ENCODE measurements around the gene SLC44A5.
"Not testable (repeated sequence)": the region's sequence is repeated elsewhere in the genome, so short reads cannot be mapped to it uniquely, and the experiment has no call there.

SLC44A5 gene

GRCh38 chr1:75274920-75275506 is 335.9 kb downstream of the SLC44A5 start:
- no peaks in the 10 kb centered on the region for H3K4me1 ChIP-seq (ENCODE audit: control insufficient read depth in 5 of 5, insufficient read depth in 5 of 5, low read length in 5 of 5)
- H3K36me3 ChIP-seq (ENCODE audit: control insufficient read depth in 5 of 5, insufficient read depth in 5 of 5, low read length in 5 of 5) = no peaks in the 10 kb centered on the region
- H3K27ac ChIP-seq (ENCODE audit: low read depth, low read length) = no peak overlapping the region
- no peak overlapping the region for H3K9ac ChIP-seq (ENCODE audit: low read length in 5 of 5)
- H3K4me3 ChIP-seq (ENCODE audit: low read depth in 1 of 5, low read length in 5 of 5) = no peak overlapping the region
- H3K9me3 ChIP-seq (ENCODE audit: control insufficient read depth in 5 of 5, low read length in 5 of 5) = no peaks in the 10 kb centered on the region
- no peaks in the 10 kb centered on the region for H3K27me3 ChIP-seq (ENCODE audit: control insufficient read depth in 5 of 5, insufficient read depth in 4 of 5, low read length in 5 of 5)

- Histone ChIP-seq H3K27ac (ENCODE audit: low read depth, low read length) (no peak overlapping the region), H3K9ac (ENCODE audit: low read length in 5 of 5) (no peak overlapping the region), H3K36me3 (ENCODE audit: control insufficient read depth in 5 of 5, insufficient read depth in 5 of 5, low read length in 5 of 5) (no peaks in the 10 kb centered on the region), H3K9me3 (ENCODE audit: control insufficient read depth in 5 of 5, low read length in 5 of 5) (no peaks in the 10 kb centered on the region), H3K4me3 (ENCODE audit: low read depth in 1 of 5, low read length in 5 of 5) (no peak overlapping the region), H3K4me1 (ENCODE audit: control insufficient read depth in 5 of 5, insufficient read depth in 5 of 5, low read length in 5 of 5) (no peaks in the 10 kb centered on the region), H3K27me3 (ENCODE audit: control insufficient read depth in 5 of 5, insufficient read depth in 4 of 5, low read length in 5 of 5) (no peaks in the 10 kb centered on the region)
These were observed 337.8 kb downstream of the SLC44A5 start for GRCh38 chr1:75273110-75273509.

GRCh38 chr1:75265792-75266191 is 345.1 kb downstream of the SLC44A5 start:
- H3K27ac ChIP-seq (ENCODE audit: low read depth, low read length) = no peak overlapping the region
- H3K9me3 ChIP-seq (ENCODE audit: control insufficient read depth in 5 of 5, low read length in 5 of 5) = no peaks in the 10 kb centered on the region
- H3K4me1 ChIP-seq (ENCODE audit: control insufficient read depth in 5 of 5, insufficient read depth in 5 of 5, low read length in 5 of 5) = no peaks in the 10 kb centered on the region
- H3K27me3 ChIP-seq (ENCODE audit: control insufficient read depth in 5 of 5, insufficient read depth in 4 of 5, low read length in 5 of 5) = no peaks in the 10 kb centered on the region
- no peak overlapping the region for H3K9ac ChIP-seq (ENCODE audit: low read length in 5 of 5)
- no peaks in the 10 kb centered on the region for H3K36me3 ChIP-seq (ENCODE audit: control insufficient read depth in 5 of 5, insufficient read depth in 5 of 5, low read length in 5 of 5)
- H3K4me3 ChIP-seq (ENCODE audit: low read depth in 1 of 5, low read length in 5 of 5) = no peak overlapping the region

- H3K4me3 ChIP-seq (ENCODE audit: low read depth in 1 of 5, low read length in 5 of 5) = no peak overlapping the region
- no peaks in the 10 kb centered on the region for H3K27me3 ChIP-seq (ENCODE audit: control insufficient read depth in 5 of 5, insufficient read depth in 4 of 5, low read length in 5 of 5)
- H3K9ac ChIP-seq (ENCODE audit: low read length in 5 of 5) = no peak overlapping the region
- H3K4me1 ChIP-seq (ENCODE audit: control insufficient read depth in 5 of 5, insufficient read depth in 5 of 5, low read length in 5 of 5) = no peaks in the 10 kb centered on the region
- no peaks in the 10 kb centered on the region for H3K36me3 ChIP-seq (ENCODE audit: control insufficient read depth in 5 of 5, insufficient read depth in 5 of 5, low read length in 5 of 5)
- no peaks in the 10 kb centered on the region for H3K9me3 ChIP-seq (ENCODE audit: control insufficient read depth in 5 of 5, low read length in 5 of 5)
- H3K27ac ChIP-seq (ENCODE audit: low read depth, low read length) = no peak overlapping the region
These were observed 346.8 kb downstream of the SLC44A5 start for GRCh38 chr1:75264112-75264511.

GRCh38 chr1:75263616-75264015 is 347.3 kb downstream of the SLC44A5 start:
- H3K9ac ChIP-seq (ENCODE audit: low read length in 5 of 5); H3K9me3 ChIP-seq (ENCODE audit: control insufficient read depth in 5 of 5, low read length in 5 of 5); H3K27me3 ChIP-seq (ENCODE audit: control insufficient read depth in 5 of 5, insufficient read depth in 4 of 5, low read length in 5 of 5); H3K4me3 ChIP-seq (ENCODE audit: low read depth in 1 of 5, low read length in 5 of 5); H3K4me1 ChIP-seq (ENCODE audit: control insufficient read depth in 5 of 5, insufficient read depth in 5 of 5, low read length in 5 of 5); H3K27ac ChIP-seq (ENCODE audit: low read depth, low read length); H3K36me3 ChIP-seq (ENCODE audit: control insufficient read depth in 5 of 5, insufficient read depth in 5 of 5, low read length in 5 of 5): not testable (repeated sequence)

- not testable (repeated sequence) for H3K9ac ChIP-seq (ENCODE audit: low read length in 5 of 5); H3K4me1 ChIP-seq (ENCODE audit: control insufficient read depth in 5 of 5, insufficient read depth in 5 of 5, low read length in 5 of 5); H3K4me3 ChIP-seq (ENCODE audit: low read depth in 1 of 5, low read length in 5 of 5); H3K27ac ChIP-seq (ENCODE audit: low read depth, low read length); H3K9me3 ChIP-seq (ENCODE audit: control insufficient read depth in 5 of 5, low read length in 5 of 5); H3K36me3 ChIP-seq (ENCODE audit: control insufficient read depth in 5 of 5, insufficient read depth in 5 of 5, low read length in 5 of 5); H3K27me3 ChIP-seq (ENCODE audit: control insufficient read depth in 5 of 5, insufficient read depth in 4 of 5, low read length in 5 of 5)
These were observed 349.0 kb downstream of the SLC44A5 start for GRCh38 chr1:75261946-75262345.

GRCh38 chr1:75258351-75258750 is 352.6 kb downstream of the SLC44A5 start:
- no peak overlapping the region for H3K4me3 ChIP-seq (ENCODE audit: low read depth in 1 of 5, low read length in 5 of 5)
- no peak overlapping the region for H3K9ac ChIP-seq (ENCODE audit: low read length in 5 of 5)
- H3K27me3 ChIP-seq (ENCODE audit: control insufficient read depth in 5 of 5, insufficient read depth in 4 of 5, low read length in 5 of 5) = peaks cover 0 to 5% (median 0%) of the 10 kb centered on the region in 5 donors
- no peak overlapping the region for H3K27ac ChIP-seq (ENCODE audit: low read depth, low read length)
- no peaks in the 10 kb centered on the region for H3K4me1 ChIP-seq (ENCODE audit: control insufficient read depth in 5 of 5, insufficient read depth in 5 of 5, low read length in 5 of 5)
- H3K9me3 ChIP-seq (ENCODE audit: control insufficient read depth in 5 of 5, low read length in 5 of 5) = no peaks in the 10 kb centered on the region
- no peaks in the 10 kb centered on the region for H3K36me3 ChIP-seq (ENCODE audit: control insufficient read depth in 5 of 5, insufficient read depth in 5 of 5, low read length in 5 of 5)

- no peaks in the 10 kb centered on the region for H3K4me1 ChIP-seq (ENCODE audit: control insufficient read depth in 5 of 5, insufficient read depth in 5 of 5, low read length in 5 of 5)
- H3K4me3 ChIP-seq (ENCODE audit: low read depth in 1 of 5, low read length in 5 of 5) = no peak overlapping the region
- H3K27me3 ChIP-seq (ENCODE audit: control insufficient read depth in 5 of 5, insufficient read depth in 4 of 5, low read length in 5 of 5) = peaks cover 0 to 5% (median 0%) of the 10 kb centered on the region in 5 donors
- no peak overlapping the region for H3K27ac ChIP-seq (ENCODE audit: low read depth, low read length)
- H3K9me3 ChIP-seq (ENCODE audit: control insufficient read depth in 5 of 5, low read length in 5 of 5) = no peaks in the 10 kb centered on the region
- H3K9ac ChIP-seq (ENCODE audit: low read length in 5 of 5) = no peak overlapping the region
- no peaks in the 10 kb centered on the region for H3K36me3 ChIP-seq (ENCODE audit: control insufficient read depth in 5 of 5, insufficient read depth in 5 of 5, low read length in 5 of 5)
These were observed 353.5 kb downstream of the SLC44A5 start for GRCh38 chr1:75257424-75257823.

- H3K4me1 ChIP-seq (ENCODE audit: control insufficient read depth in 5 of 5, insufficient read depth in 5 of 5, low read length in 5 of 5); H3K27ac ChIP-seq (ENCODE audit: low read depth, low read length); H3K9ac ChIP-seq (ENCODE audit: low read length in 5 of 5); H3K27me3 ChIP-seq (ENCODE audit: control insufficient read depth in 5 of 5, insufficient read depth in 4 of 5, low read length in 5 of 5); H3K36me3 ChIP-seq (ENCODE audit: control insufficient read depth in 5 of 5, insufficient read depth in 5 of 5, low read length in 5 of 5); H3K4me3 ChIP-seq (ENCODE audit: low read depth in 1 of 5, low read length in 5 of 5); H3K9me3 ChIP-seq (ENCODE audit: control insufficient read depth in 5 of 5, low read length in 5 of 5): not testable (repeated sequence)
These were observed 360.8 kb downstream of the SLC44A5 start for GRCh38 chr1:75250114-75250513.

GRCh38 chr1:75245239-75245638 is 365.7 kb downstream of the SLC44A5 start:
- H3K9ac ChIP-seq (ENCODE audit: low read length in 5 of 5) = no peak overlapping the region
- H3K27ac ChIP-seq (ENCODE audit: low read depth, low read length) = no peak overlapping the region
- H3K4me1 ChIP-seq (ENCODE audit: control insufficient read depth in 5 of 5, insufficient read depth in 5 of 5, low read length in 5 of 5) = no peaks in the 10 kb centered on the region

GRCh38 chr1:75243124-75243523 is 367.8 kb downstream of the SLC44A5 start:
- Histone ChIP-seq H3K36me3 (ENCODE audit: control insufficient read depth in 5 of 5, insufficient read depth in 5 of 5, low read length in 5 of 5) (no peaks in the 10 kb centered on the region), H3K9me3 (ENCODE audit: control insufficient read depth in 5 of 5, low read length in 5 of 5) (no peaks in the 10 kb centered on the region), H3K4me3 (ENCODE audit: low read depth in 1 of 5, low read length in 5 of 5) (no peak overlapping the region), H3K27ac (ENCODE audit: low read depth, low read length) (no peak overlapping the region), H3K9ac (ENCODE audit: low read length in 5 of 5) (no peak overlapping the region), H3K4me1 (ENCODE audit: control insufficient read depth in 5 of 5, insufficient read depth in 5 of 5, low read length in 5 of 5) (no peaks in the 10 kb centered on the region), H3K27me3 (ENCODE audit: control insufficient read depth in 5 of 5, insufficient read depth in 4 of 5, low read length in 5 of 5) (no peaks in the 10 kb centered on the region)

More at GRCh38 chr1:75245239-75245638, 365.7 kb downstream of the SLC44A5 start:
- H3K9me3 ChIP-seq (ENCODE audit: control insufficient read depth in 5 of 5, low read length in 5 of 5) = no peaks in the 10 kb centered on the region
- H3K36me3 ChIP-seq (ENCODE audit: control insufficient read depth in 5 of 5, insufficient read depth in 5 of 5, low read length in 5 of 5) = no peaks in the 10 kb centered on the region
- H3K4me3 ChIP-seq (ENCODE audit: low read depth in 1 of 5, low read length in 5 of 5) = no peak overlapping the region
- no peaks in the 10 kb centered on the region for H3K27me3 ChIP-seq (ENCODE audit: control insufficient read depth in 5 of 5, insufficient read depth in 4 of 5, low read length in 5 of 5)

Data from subcutaneous abdominal adipose tissue (tissue), 5 donors.